SK-N-SH (cell line): ENCODE measurements around the gene PA2G4.
A peak's percentile ranks its signal among the peaks of the same experiment; 100 is the strongest.

Experiments used
- EZH2phosphoT487 ChIP-seq: fragments of 200-600 bp; sonication (generic); IDR thresholded peaks from 2 replicates; pipeline ENCODE4 v1.6.1; 2017; ENCODE audit warnings: low read depth, mixed run types, mild to moderate bottlenecking, antibody characterized with exemption, moderate library complexity, borderline replicate concordance
- POLR2AphosphoS5 ChIP-seq: IDR thresholded peaks from 2 replicates; pipeline ENCODE4 v1.6.1; 2012; ENCODE audit warnings: low read depth, low read length
- RAD21 ChIP-seq: IDR thresholded peaks from 2 replicates; pipeline ENCODE4 v1.6.1; 2012; ENCODE audit warnings: mild to moderate bottlenecking, low read length

DNA sequence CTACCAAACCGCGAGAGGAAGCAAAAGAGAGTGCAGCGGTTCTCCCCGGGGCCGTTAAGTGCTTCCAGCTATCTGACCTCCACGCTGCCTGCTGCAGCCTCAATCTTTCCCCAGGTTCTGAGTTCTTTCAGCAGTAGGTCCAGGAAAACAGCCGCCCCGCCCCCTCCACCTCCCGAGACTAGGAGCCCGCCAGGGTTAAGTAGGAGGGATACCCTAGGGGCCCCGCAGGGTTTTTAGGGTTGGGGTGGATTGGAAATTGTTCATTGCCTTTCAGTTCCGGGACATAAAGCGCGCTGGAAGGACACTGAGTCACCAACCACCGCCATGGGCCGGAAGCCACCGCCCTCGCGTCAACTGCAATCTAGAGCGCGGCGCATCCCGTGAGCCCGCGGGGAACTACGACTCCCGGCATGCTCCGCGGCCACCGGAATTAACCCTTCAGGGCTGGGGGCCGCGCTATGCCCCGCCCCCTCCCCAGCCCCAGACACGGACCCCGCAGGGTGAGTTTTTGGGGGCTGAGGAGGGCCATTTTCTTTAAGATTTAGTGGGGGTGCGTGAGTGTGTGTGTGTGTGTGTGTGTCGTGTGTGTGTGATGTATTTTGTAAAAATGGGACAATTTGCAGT is 47.9 kb downstream of the PA2G4 start, which contains the start of gene MYL6B:
- TF ChIP-seq RAD21 (no peak), EZH2phosphoT487 (no peak), POLR2AphosphoS5 (peak; percentile 67)
